Skeletal muscle satellite cell (primary cell): ENCODE results near the gene B9D1.

Source experiments
- H3K27me3 ChIP-seq: 2 replicates; pipeline ENCODE4 v1.7.0; 2013; ENCODE audit warnings: low read length; ENCODE audit not compliant: control insufficient read depth, insufficient read depth
- H3K36me3 ChIP-seq: 2 replicates; pipeline ENCODE4 v1.7.0; 2013; ENCODE audit warnings: mild to moderate bottlenecking, control low read depth, low read length; ENCODE audit not compliant: insufficient read depth
- H3K4me1 ChIP-seq: 2 replicates; pipeline ENCODE4 v1.7.0; 2013; ENCODE audit warnings: low read length; ENCODE audit not compliant: control insufficient read depth, insufficient read depth
- H3K4me2 ChIP-seq: 2 replicates; pipeline ENCODE4 v1.7.0; 2013; ENCODE audit warnings: mild to moderate bottlenecking, low read length
- H3K4me3 ChIP-seq: 2 replicates; pipeline ENCODE4 v1.7.0; 2013; ENCODE audit warnings: low read length
- H3K9ac ChIP-seq: 2 replicates; pipeline ENCODE4 v1.7.0; 2013; ENCODE audit warnings: mild to moderate bottlenecking, low read depth, low read length, moderate library complexity
- H3K9me3 ChIP-seq: replicated peaks from 2 replicates; pipeline ENCODE4 v1.7.0; 2013; ENCODE audit warnings: mild to moderate bottlenecking, control low read depth, low read length

Gene B9D1

DNA sequence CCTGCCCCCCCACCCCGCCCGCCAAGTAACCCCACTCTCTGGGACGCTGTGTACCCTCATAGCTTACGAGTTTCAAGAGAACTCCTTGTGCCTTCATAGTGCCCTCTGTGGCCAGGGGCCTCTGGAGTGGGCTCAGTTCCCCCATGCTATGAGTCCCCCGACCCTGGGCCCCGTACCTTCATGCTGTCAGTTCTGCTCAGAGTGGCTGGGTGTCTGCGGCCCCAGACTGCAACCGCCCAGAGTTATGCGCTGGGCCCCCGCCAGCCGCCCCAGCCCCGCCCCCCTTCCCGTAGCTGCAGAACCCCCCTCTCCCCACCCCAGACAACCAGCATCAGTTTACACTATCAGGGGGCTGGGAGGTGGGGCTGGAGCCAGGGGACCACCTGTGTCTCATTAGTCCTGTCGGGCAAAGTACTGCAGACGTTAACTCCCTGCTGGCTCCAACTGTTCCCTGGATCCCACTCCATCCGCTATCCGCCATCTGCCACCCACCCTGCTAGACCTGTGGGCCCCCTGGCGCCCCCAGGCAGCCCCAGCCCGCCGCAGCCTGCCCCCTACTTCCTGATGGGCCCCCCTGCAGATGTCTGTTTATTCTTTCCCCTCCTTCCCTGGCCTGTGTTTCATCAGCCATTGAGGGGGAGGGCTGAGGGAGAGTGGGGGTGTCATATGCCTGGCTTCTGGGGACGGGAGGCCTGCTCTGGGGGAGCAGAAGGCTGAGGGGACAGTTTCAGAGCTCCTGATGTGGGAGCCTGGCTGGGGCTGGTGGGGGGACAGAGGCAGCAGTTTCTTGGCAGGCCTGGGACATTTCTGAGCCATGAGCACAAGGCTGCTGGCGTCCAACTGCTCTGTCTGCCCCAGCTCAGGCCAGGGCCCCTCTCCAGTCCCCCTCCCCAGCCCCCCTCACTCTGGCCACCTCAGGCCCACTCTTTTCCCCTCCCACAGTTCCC is 24.7 kb upstream of the B9D1 start, which contains the start of gene MFAP4:
Gene MFAP4 (minus strand): TSS at position 217 of the 947 bp plus-strand sequence. CDS start 35 bp downstream, at position 182.
- peaks cover 22% of the 10 kb centered on the region for H3K36me3 ChIP-seq
- H3K4me2 ChIP-seq, result peak within 1 kb of the TSS; percentile 73
- peak within 1 kb of the TSS; percentile 37 for H3K4me3 ChIP-seq
- no peaks in the 10 kb centered on the region for H3K9me3 ChIP-seq
- peak within 1 kb of the TSS; percentile 61 for H3K9ac ChIP-seq
- peaks cover 60% of the 10 kb centered on the region for H3K4me1 ChIP-seq
- no peaks in the 10 kb centered on the region for H3K27me3 ChIP-seq

DNA sequence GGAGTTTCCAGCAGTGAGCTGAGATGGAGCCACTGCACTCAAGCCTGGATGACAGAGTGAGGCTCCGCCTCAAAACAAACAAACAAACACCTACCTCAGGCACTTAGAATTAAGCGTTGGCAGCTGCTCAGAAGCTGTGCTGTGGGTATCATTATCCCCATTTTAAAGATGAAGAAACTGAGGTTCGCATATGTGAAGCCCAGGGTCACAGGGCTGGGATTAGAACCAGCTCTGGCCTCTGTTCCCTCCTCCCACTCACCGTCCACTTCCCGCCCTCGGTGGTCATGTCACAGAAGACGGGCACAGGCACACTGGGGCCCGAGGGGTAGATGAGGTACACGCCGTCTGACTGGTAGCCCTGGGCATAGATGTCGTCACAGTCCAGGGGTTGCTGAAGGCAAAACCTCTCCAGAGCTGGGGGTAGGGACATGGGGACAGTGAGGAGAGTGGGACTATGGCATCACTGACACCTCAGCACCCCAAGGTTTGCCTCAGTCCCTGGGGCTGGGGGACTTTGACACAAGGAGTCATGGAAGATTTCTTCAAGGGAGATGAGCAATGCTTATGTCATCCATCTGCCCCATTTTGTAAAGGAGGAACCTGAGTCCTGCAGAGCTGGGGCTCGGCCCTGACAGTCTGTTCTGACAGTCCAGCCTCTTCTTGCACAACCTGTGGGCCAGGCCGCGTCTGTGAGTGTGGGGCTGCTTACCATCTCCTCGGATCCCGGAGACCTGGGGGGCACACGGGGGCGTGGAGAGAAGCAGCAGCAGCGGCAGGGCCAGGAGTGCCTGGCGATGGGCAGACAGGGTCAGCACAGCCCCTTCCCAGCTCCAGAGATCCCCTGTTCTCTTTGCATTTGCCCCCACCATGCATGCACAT is 23.8 kb upstream of the B9D1 start:
- Histone ChIP-seq H3K4me3 (peak overlapping the region; percentile 37), H3K27me3 (no peaks in the 10 kb centered on the region), H3K9me3 (no peaks in the 10 kb centered on the region), H3K4me1 (peaks cover 56% of the 10 kb centered on the region), H3K36me3 (peaks cover 29% of the 10 kb centered on the region), H3K4me2 (peak overlapping the region; percentile 73), H3K9ac (peak overlapping the region; percentile 11)

DNA sequence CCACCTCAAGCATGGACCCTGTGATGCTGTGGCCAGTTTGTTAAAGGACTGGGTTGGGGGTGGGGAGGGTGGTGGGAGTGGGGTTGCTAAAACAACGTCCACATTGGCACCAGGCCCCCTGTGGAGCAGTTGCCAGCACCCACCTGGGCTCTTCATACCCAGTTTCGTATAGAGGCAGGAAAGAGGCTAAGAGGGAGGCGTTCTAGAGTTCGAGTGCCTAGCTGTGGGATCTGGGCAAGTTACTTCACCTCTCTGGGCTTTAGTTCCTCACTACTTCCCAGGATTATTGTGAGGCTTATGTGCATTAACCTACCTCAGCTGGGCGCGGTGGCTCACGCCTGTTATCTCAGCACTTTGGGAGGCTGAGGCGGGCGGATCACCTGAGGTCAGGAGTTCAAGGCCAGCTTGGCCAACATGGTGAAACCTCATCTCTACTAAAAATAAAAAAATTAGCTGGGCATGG is 23.0 kb upstream of the B9D1 start:
- Histone ChIP-seq H3K9me3 (no peaks in the 10 kb centered on the region), H3K4me3 (no peak overlapping the region), H3K36me3 (peaks cover 37% of the 10 kb centered on the region), H3K9ac (no peak overlapping the region), H3K27me3 (no peaks in the 10 kb centered on the region), H3K4me2 (peak overlapping the region; percentile 12), H3K4me1 (peaks cover 54% of the 10 kb centered on the region)

DNA sequence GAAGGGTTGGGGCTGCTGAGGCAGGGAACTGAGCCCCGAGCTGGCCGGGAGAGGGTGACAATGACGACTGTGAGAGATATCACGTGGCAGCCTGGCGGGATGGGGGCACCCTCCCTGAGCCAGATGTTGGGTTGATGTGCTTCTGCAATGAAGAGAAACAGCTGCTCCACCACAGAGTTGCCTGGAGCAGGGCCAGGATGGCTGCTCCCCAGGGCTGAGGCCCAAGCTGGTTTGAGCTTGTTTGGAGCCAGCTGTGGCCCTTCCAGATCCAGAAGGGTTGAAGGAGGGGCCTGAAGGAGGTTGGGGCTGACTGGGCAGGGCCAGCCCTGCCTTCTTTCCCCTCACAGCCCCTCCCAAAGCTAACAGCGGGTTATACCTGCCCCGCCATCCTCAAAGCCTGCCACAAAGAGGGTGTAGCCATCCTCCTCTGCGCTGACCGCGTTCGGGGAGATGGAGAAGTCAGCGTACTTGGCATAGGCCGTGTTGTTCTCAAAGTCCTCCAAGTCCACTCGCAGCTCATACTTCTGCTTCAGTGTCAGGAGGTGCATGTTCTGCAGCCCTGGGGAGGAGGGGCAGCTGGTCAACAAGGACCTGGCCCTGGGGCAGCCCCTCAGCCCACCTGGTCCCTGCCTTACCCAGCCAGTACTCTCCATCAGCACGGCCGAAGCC is 22.3 kb upstream of the B9D1 start:
- Histone ChIP-seq H3K9ac (peak overlapping the region; percentile 4), H3K4me3 (no peak overlapping the region), H3K36me3 (peaks cover 42% of the 10 kb centered on the region), H3K4me1 (peaks cover 54% of the 10 kb centered on the region), H3K27me3 (no peaks in the 10 kb centered on the region), H3K9me3 (no peaks in the 10 kb centered on the region), H3K4me2 (peak overlapping the region; percentile 12)

DNA sequence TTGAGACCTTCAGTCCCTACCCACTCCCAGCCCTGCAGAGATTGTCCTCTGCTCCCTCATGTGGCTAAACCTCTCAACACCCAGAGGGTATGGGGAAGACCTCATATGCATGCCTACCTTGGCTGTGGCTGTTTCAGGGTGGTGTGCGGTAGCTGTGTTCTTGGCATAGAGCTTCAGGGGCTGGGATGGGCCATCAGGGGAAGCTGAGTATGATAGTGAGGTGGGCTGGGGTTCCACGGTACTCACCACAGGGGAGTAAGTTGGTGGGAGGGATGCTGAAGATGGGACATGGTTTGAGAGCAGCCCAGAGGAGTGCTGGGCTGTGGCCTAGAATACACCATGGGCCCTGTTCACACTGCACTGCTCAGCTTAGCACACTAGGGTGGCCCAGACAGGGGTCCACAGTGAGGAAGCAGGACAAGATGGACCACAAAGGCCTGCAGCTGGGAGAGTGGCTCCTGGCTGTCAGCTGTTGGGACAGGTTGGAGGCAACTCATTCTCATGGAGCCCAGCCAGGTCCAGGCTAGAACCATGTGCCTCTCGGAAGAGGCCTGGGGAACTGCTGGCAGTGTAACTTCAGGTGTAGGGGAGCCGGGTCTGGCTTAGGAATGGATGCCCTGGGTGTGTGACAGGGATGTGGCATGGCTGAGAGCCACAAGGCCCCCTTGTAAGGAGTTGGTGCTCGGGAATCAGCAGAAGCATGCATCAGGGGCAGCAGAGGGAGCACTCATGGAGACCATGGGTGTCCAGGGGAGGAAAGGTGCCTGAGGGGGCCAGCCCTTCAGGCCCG is 21.4 kb upstream of the B9D1 start:
- H3K4me1 ChIP-seq, result peaks cover 60% of the 10 kb centered on the region
- H3K27me3 ChIP-seq, result no peaks in the 10 kb centered on the region
- no peaks in the 10 kb centered on the region for H3K9me3 ChIP-seq
- no peak overlapping the region for H3K4me2 ChIP-seq
- no peak overlapping the region for H3K9ac ChIP-seq
- no peak overlapping the region for H3K4me3 ChIP-seq
- peaks cover 47% of the 10 kb centered on the region for H3K36me3 ChIP-seq

DNA sequence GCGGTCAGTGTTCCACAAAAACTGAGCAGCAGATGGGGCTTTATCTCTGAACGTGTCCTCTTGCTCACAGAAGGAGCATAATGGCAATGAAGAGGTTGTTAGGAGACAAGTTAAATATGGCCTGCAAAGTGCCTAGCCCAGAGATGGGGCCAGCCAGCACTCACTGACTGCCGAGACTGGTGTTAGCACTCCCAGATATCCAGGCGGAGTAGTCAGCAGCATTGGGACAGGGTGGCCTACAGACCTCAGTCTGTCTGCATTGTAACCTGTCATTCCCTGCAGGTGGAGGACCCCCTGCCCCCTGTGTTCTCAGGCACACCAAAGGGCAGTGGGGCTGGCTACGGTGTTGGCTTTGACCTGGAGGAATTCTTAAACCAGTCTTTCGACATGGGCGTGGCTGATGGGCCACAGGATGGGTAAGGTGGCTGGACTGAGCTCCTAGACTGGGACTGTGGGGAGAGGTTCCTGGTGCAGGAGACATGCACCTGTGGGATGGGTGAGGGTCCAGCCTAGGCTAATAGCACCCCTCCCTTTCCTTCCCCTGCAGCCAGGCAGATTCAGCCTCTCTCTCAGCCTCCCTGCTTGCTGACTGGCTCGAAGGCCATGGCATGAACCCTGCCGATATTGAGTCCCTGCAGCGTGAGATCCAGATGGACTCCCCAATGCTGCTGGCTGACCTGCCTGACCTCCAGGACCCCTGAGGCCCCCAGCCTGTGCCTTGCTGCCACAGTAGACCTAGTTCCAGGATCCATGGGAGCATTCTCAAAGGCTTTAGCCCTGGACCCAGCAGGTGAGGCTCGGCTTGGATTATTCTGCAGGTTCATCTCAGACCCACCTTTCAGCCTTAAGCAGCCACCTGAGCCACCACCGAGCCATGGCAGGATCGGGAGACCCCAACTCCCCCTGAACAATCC is 20.3 kb upstream of the B9D1 start:
- H3K4me3 ChIP-seq, result no peak overlapping the region
- H3K9me3 ChIP-seq, result no peaks in the 10 kb centered on the region
- H3K36me3 ChIP-seq, result peaks cover 47% of the 10 kb centered on the region
- no peaks in the 10 kb centered on the region for H3K27me3 ChIP-seq
- H3K4me2 ChIP-seq, result no peak overlapping the region
- H3K9ac ChIP-seq, result no peak overlapping the region
- peaks cover 52% of the 10 kb centered on the region for H3K4me1 ChIP-seq

DNA sequence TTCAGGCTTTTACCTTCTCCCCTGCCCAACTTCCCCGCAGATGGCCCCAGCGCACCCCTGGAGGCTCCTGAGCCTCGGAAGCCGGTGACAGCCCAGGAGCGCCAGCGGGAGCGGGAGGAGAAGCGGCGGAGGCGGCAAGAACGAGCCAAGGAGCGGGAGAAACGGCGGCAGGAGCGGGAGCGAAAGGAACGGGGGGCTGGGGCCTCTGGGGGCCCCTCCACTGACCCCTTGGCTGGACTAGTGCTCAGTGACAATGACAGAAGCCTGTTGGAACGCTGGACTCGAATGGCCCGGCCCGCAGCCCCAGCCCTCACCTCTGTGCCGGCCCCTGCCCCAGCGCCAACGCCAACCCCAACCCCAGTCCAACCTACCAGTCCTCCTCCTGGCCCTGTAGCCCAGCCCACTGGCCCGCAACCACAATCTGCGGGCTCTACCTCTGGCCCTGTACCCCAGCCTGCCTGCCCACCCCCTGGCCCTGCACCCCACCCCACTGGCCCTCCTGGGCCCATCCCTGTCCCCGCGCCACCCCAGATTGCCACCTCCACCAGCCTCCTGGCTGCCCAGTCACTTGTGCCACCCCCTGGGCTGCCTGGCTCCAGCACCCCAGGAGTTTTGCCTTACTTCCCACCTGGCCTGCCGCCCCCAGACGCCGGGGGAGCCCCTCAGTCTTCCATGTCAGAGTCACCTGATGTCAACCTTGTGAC is 19.4 kb upstream of the B9D1 start:
- no peak overlapping the region for H3K4me3 ChIP-seq
- H3K27me3 ChIP-seq, result no peaks in the 10 kb centered on the region
- no peaks in the 10 kb centered on the region for H3K9me3 ChIP-seq
- no peak overlapping the region for H3K4me2 ChIP-seq
- H3K9ac ChIP-seq, result no peak overlapping the region
- peaks cover 47% of the 10 kb centered on the region for H3K36me3 ChIP-seq
- peaks cover 43% of the 10 kb centered on the region for H3K4me1 ChIP-seq

DNA sequence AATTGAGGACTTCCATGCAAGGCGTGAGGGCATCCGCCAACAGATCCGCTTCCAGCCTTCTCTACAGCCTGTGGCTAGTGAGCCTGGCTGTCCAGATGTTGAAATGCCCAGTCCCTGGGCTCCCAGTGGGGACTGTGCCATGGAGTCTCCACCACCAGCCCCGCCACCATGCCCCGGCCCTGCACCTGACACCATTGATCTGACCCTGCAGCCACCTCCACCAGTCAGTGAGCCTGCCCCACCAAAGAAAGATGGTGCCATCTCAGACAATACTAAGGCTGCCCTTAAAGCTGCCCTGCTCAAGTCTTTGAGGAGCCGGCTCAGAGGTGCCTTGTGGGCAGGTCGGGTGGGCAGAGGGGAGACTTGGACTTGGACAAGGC is 18.8 kb upstream of the B9D1 start:
- Histone ChIP-seq H3K9me3 (no peaks in the 10 kb centered on the region), H3K9ac (no peak overlapping the region), H3K4me3 (no peak overlapping the region), H3K36me3 (peaks cover 47% of the 10 kb centered on the region), H3K27me3 (no peaks in the 10 kb centered on the region), H3K4me2 (no peak overlapping the region), H3K4me1 (peaks cover 38% of the 10 kb centered on the region)

DNA sequence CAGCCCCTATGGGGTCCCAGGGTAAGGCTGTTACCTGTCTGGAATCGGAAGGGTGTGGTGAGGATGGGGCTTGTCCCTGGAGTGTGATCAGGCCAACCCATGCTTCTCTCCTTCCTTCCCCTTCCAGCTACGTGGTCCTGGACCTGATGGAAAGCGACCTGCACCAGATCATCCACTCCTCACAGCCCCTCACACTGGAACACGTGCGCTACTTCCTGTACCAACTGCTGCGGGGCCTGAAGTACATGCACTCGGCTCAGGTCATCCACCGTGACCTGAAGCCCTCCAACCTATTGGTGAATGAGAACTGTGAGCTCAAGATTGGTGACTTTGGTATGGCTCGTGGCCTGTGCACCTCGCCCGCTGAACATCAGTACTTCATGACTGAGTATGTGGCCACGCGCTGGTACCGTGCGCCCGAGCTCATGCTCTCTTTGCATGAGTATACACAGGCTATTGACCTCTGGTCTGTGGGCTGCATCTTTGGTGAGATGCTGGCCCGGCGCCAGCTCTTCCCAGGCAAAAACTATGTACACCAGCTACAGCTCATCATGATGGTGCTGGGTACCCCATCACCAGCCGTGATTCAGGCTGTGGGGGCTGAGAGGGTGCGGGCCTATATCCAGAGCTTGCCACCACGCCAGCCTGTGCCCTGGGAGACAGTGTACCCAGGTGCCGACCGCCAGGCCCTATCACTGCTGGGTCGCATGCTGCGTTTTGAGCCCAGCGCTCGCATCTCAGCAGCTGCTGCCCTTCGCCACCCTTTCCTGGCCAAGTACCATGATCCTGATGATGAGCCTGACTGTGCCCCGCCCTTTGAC is 18.2 kb upstream of the B9D1 start:
- Histone ChIP-seq H3K4me1 (peaks cover 33% of the 10 kb centered on the region), H3K4me3 (no peak overlapping the region), H3K36me3 (peaks cover 47% of the 10 kb centered on the region), H3K9ac (no peak overlapping the region), H3K9me3 (no peaks in the 10 kb centered on the region), H3K27me3 (no peaks in the 10 kb centered on the region), H3K4me2 (no peak overlapping the region)
